Loucy (cell line): Measurements from ENCODE around the gene KIAA0825.

Experiments used
- H2AFZ ChIP-seq: fragments of 200-600 bp; sonication (generic); 2 replicates; pipeline ENCODE4 v1.6.0; 2016; ENCODE audit warnings: antibody characterized with exemption, mild to moderate bottlenecking, low read length, moderate library complexity
- H3F3A ChIP-seq: fragments of 200-600 bp; 2 replicates; pipeline ENCODE4 v1.6.0; 2016; ENCODE audit warnings: antibody characterized with exemption, low read depth, mild to moderate bottlenecking
- H3K27me3 ChIP-seq: fragments of 200-600 bp; sonication (generic); 2 replicates; pipeline ENCODE4 v1.6.1; 2014; ENCODE audit warnings: low read length, mild to moderate bottlenecking; ENCODE audit not compliant: insufficient read depth, poor library complexity, severe bottlenecking
- H3K36me3 ChIP-seq: fragments of 200-600 bp; sonication (generic); 2 replicates; pipeline ENCODE4 v1.6.1; 2016; ENCODE audit warnings: low read length; ENCODE audit not compliant: insufficient read depth
- H3K4me1 ChIP-seq: fragments of 200-600 bp; sonication (generic); 2 replicates; pipeline ENCODE4 v1.5.1; 2014; ENCODE audit warnings: low read length, mild to moderate bottlenecking; ENCODE audit not compliant: insufficient read depth, poor library complexity, severe bottlenecking
- H3K4me2 ChIP-seq: fragments of 200-600 bp; sonication (generic); 2 replicates; pipeline ENCODE4 v1.6.0; 2014; ENCODE audit warnings: antibody characterized with exemption, low read length, low read depth, mild to moderate bottlenecking; ENCODE audit not compliant: poor library complexity, severe bottlenecking
- H3K4me3 ChIP-seq: fragments of 200-600 bp; sonication (generic); 2 replicates; pipeline ENCODE4 v1.5.1; 2014; ENCODE audit warnings: low read length, mild to moderate bottlenecking, mixed read lengths; ENCODE audit not compliant: poor library complexity, severe bottlenecking
- H3K79me2 ChIP-seq: fragments of 200-600 bp; sonication (generic); 2 replicates; pipeline ENCODE4 v1.6.1; 2014; ENCODE audit warnings: low read length; ENCODE audit not compliant: insufficient read depth
- H3K9ac ChIP-seq: fragments of 200-600 bp; sonication (generic); 2 replicates; pipeline ENCODE4 v1.6.0; 2014; ENCODE audit warnings: mild to moderate bottlenecking, low read depth, low read length, moderate library complexity; ENCODE audit not compliant: poor library complexity, severe bottlenecking
- H3K9me2 ChIP-seq: fragments of 200-600 bp; sonication (generic); replicated peaks from 2 replicates; pipeline ENCODE4 v1.6.1; 2016; ENCODE audit warnings: low read depth, low read length, mixed read lengths
- H3K9me3 ChIP-seq: fragments of 200-600 bp; sonication (generic); 2 replicates; pipeline ENCODE4 v1.6.1; 2014; ENCODE audit warnings: mild to moderate bottlenecking, antibody characterized with exemption, low read length, low read depth; ENCODE audit not compliant: insufficient read depth
- H4K20me1 ChIP-seq: fragments of 200-600 bp; sonication (generic); 2 replicates; pipeline ENCODE4 v1.6.0; 2014; ENCODE audit warnings: antibody characterized with exemption, low read length, mild to moderate bottlenecking; ENCODE audit not compliant: insufficient read depth, poor library complexity, severe bottlenecking
- CTCF ChIP-seq: fragments of 200-600 bp; sonication (generic); conservative IDR thresholded peaks from 2 replicates; pipeline ENCODE4 v1.5.1; 2014; ENCODE audit warnings: mild to moderate bottlenecking, antibody characterized with exemption, low read length
- EZH2phosphoT487 ChIP-seq: fragments of 200-600 bp; IDR thresholded peaks from 2 replicates; pipeline ENCODE4 v1.6.1; 2018; ENCODE audit warnings: antibody characterized with exemption, mild to moderate bottlenecking, moderate library complexity, borderline replicate concordance

The KIAA0825 gene

GRCh38 chr5:94245608-94246007 is 372.8 kb downstream of the KIAA0825 start:
- H4K20me1 ChIP-seq: no peaks in the 10 kb centered on the region
- H2AFZ ChIP-seq: no peak overlapping the region
- no peaks in the 10 kb centered on the region for H3K27me3 ChIP-seq
- TF ChIP-seq EZH2phosphoT487 (no peak), CTCF (no peak)
- H3K4me3 ChIP-seq: peak overlapping the region; percentile 41
- peak overlapping the region; percentile 68 for H3K4me2 ChIP-seq
- H3K9me2 ChIP-seq: no peaks in the 10 kb centered on the region
- peaks cover 56% of the 10 kb centered on the region for H3K4me1 ChIP-seq
- H3K9ac ChIP-seq: peak overlapping the region; percentile 55
- peaks cover 10% of the 10 kb centered on the region; the same call in 1 of the 2 replicates for H3F3A ChIP-seq
- no peaks in the 10 kb centered on the region for H3K79me2 ChIP-seq
- H3K9me3 ChIP-seq: no peaks in the 10 kb centered on the region
- H3K36me3 ChIP-seq: no peaks in the 10 kb centered on the region

GRCh38 chr5:94244921-94245320 is 373.5 kb downstream of the KIAA0825 start:
- peak overlapping the region; percentile 68 for H3K4me2 ChIP-seq

DNA sequence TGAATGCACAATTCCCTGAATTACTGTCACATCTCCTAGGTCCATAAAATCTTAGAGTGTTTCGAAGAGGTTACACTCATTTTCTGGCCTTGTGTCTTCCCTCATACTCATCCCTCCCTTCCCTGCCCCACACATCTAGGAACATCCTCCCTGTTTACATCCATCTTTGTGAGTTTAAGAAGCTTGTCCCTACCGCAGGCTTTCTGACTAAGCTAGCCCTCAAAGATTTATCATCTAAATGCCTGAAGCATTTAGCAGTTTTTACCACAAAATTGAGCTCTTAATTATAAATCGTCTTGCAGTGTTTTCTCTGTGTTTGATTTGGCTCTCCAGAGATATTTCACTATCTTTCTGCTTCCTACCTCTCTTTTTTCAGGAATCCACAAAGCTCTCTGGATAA is 374.8 kb downstream of the KIAA0825 start:
- Histone ChIP-seq H3K79me2 (no peaks in the 10 kb centered on the region), H3K9me2 (no peaks in the 10 kb centered on the region), H2AFZ (no peak overlapping the region), H4K20me1 (no peaks in the 10 kb centered on the region), H3K4me1 (peaks cover 58% of the 10 kb centered on the region), H3K9me3 (no peaks in the 10 kb centered on the region), H3K9ac (no peak overlapping the region), H3K4me2 (no peak overlapping the region), H3K27me3 (no peaks in the 10 kb centered on the region), H3F3A (peaks cover 10% of the 10 kb centered on the region; the same call in 1 of the 2 replicates), H3K4me3 (no peak overlapping the region), H3K36me3 (no peaks in the 10 kb centered on the region)
- TF ChIP-seq EZH2phosphoT487: no peak
- TF ChIP-seq CTCF: no peak

More at GRCh38 chr5:94244921-94245320, 373.5 kb downstream of the KIAA0825 start:
- no peaks in the 10 kb centered on the region for H3K79me2 ChIP-seq
- H3K9me3 ChIP-seq: no peaks in the 10 kb centered on the region
- H3K27me3 ChIP-seq: no peaks in the 10 kb centered on the region
- H3K4me1 ChIP-seq: peaks cover 57% of the 10 kb centered on the region
- H4K20me1 ChIP-seq: no peaks in the 10 kb centered on the region
- peak overlapping the region; percentile 49 for H3K9ac ChIP-seq
- no peak overlapping the region for H2AFZ ChIP-seq
- no peaks in the 10 kb centered on the region for H3K9me2 ChIP-seq
- peaks cover 10% of the 10 kb centered on the region; the same call in 1 of the 2 replicates for H3F3A ChIP-seq
- no peak for TF ChIP-seq EZH2phosphoT487
- no peak for TF ChIP-seq CTCF
- no peaks in the 10 kb centered on the region for H3K36me3 ChIP-seq
- peak overlapping the region; percentile 37 for H3K4me3 ChIP-seq
